SU-DHL-6 (cell line): ENCODE results near the gene RAB20.

Experiments used
- EZH2phosphoT487 ChIP-seq: fragments of 200-600 bp; sonication (generic), shearing (Covaris generic); conservative IDR thresholded peaks from 2 replicates; pipeline ENCODE4 v1.6.1; 2018; ENCODE audit warnings: mild to moderate bottlenecking, antibody characterized with exemption, low read length, moderate library complexity, mixed read lengths
- TF ChIP-seq, protein P1 (sequence below): fragments of 200-600 bp; sonication (generic); IDR thresholded peaks from one replicate; pipeline ENCODE4 v1.5.1; 2017; ENCODE audit warnings: antibody characterized with exemption, mild to moderate bottlenecking, low read length, moderate library complexity; ENCODE audit not compliant: insufficient read depth, poor library complexity, severe bottlenecking

- TF ChIP-seq, protein P1, sequence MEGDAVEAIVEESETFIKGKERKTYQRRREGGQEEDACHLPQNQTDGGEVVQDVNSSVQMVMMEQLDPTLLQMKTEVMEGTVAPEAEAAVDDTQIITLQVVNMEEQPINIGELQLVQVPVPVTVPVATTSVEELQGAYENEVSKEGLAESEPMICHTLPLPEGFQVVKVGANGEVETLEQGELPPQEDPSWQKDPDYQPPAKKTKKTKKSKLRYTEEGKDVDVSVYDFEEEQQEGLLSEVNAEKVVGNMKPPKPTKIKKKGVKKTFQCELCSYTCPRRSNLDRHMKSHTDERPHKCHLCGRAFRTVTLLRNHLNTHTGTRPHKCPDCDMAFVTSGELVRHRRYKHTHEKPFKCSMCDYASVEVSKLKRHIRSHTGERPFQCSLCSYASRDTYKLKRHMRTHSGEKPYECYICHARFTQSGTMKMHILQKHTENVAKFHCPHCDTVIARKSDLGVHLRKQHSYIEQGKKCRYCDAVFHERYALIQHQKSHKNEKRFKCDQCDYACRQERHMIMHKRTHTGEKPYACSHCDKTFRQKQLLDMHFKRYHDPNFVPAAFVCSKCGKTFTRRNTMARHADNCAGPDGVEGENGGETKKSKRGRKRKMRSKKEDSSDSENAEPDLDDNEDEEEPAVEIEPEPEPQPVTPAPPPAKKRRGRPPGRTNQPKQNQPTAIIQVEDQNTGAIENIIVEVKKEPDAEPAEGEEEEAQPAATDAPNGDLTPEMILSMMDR, result no peak
- no peak for TF ChIP-seq EZH2phosphoT487
Observed at GRCh38 chr13:110523838-110524540, 37.5 kb downstream of the RAB20 start.
